ENCODE results near the gene CLSTN1.

CLSTN1 gene

GRCh38 chr1:9735800-9736199, 88.0 kb downstream of the CLSTN1 start:
- Mint-ChIP-seq H3K36me3 (ENCODE audit: low read depth) (peaks cover 86% of the 10 kb centered on the region), H3K27ac (no peak overlapping the region), H3K4me1 (no peaks in the 10 kb centered on the region), H3K9me3 (no peaks in the 10 kb centered on the region), H3K4me3 (no peak overlapping the region), H3K27me3 (ENCODE audit: low read depth) (no peaks in the 10 kb centered on the region)
- TF ChIP-seq, protein P1, sequence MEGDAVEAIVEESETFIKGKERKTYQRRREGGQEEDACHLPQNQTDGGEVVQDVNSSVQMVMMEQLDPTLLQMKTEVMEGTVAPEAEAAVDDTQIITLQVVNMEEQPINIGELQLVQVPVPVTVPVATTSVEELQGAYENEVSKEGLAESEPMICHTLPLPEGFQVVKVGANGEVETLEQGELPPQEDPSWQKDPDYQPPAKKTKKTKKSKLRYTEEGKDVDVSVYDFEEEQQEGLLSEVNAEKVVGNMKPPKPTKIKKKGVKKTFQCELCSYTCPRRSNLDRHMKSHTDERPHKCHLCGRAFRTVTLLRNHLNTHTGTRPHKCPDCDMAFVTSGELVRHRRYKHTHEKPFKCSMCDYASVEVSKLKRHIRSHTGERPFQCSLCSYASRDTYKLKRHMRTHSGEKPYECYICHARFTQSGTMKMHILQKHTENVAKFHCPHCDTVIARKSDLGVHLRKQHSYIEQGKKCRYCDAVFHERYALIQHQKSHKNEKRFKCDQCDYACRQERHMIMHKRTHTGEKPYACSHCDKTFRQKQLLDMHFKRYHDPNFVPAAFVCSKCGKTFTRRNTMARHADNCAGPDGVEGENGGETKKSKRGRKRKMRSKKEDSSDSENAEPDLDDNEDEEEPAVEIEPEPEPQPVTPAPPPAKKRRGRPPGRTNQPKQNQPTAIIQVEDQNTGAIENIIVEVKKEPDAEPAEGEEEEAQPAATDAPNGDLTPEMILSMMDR (IDR thresholded peaks at IDR 0.05; ENCODE audit: unreplicated experiment in 3 of 3), result no peak

DNA sequence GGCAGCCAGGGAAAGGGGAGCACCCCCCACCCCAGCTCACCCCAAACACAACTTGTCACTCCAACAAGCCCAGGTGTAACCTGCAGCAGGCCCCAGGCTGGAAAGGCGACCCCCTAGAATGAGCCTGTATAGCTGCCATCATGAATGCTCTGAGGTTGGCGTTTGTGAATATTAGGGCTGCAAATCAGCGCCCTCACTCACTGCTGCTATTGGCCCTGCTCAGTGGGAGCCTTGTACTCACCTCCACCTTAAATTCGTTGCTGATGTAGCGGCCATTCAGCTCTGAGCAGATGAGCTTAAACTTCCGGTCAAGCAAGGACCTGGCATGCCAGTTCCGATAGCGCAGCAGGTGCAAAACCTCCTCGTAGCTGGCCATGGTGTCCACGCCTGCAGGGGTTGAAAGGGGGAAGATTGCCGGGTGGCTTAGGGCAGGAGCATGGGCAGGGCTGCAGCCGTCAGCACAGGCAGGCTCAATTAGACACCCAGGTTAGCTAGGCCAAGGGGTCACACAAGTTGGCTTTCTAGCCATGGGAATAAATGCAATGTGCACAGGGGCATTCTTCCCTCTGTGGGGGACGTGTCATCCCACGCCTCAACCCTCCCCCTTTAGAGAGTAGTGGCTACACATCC, 90.5 kb downstream of the CLSTN1 start:
- Mint-ChIP-seq H3K4me3 (no peak overlapping the region), H3K9me3 (no peaks in the 10 kb centered on the region), H3K4me1 (no peaks in the 10 kb centered on the region), H3K27ac (no peak overlapping the region), H3K27me3 (ENCODE audit: low read depth) (no peaks in the 10 kb centered on the region), H3K36me3 (ENCODE audit: low read depth) (peaks cover 91% of the 10 kb centered on the region)
- TF ChIP-seq, protein P1 (IDR thresholded peaks at IDR 0.05; ENCODE audit: unreplicated experiment in 3 of 3), result no peak

GRCh38 chr1:9732123-9732971, 91.4 kb downstream of the CLSTN1 start:
- Mint-ChIP-seq H3K36me3 (ENCODE audit: low read depth) (peaks cover 88% of the 10 kb centered on the region), H3K27ac (no peak overlapping the region), H3K4me1 (no peaks in the 10 kb centered on the region), H3K9me3 (no peaks in the 10 kb centered on the region), H3K27me3 (ENCODE audit: low read depth) (no peaks in the 10 kb centered on the region), H3K4me3 (no peak overlapping the region)
- TF ChIP-seq, protein P1 (IDR thresholded peaks at IDR 0.05; ENCODE audit: unreplicated experiment in 3 of 3), result no peak

DNA sequence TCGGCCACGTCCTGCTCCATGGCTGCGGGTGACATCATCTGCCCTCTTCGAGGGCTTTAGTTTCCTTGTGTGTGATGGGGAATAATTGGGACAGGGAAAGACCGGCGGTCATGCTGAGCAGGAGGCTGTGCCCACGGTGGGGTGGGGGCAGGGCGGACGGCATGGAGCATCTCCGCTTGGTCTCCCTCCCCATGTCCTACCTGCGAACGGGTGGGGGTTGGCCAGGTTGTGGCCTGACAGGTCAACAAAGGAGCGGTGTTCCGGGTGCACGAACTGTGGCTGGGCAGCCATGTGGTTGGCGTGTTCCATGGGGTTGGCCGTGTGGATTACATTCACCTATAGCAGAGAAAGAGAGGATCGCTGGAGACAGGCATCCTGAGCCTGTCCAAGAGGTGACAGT, 92.2 kb downstream of the CLSTN1 start:
- Mint-ChIP-seq H3K9me3 (no peaks in the 10 kb centered on the region), H3K4me3 (no peak overlapping the region), H3K27ac (no peak overlapping the region), H3K4me1 (no peaks in the 10 kb centered on the region), H3K36me3 (ENCODE audit: low read depth) (peaks cover 85% of the 10 kb centered on the region), H3K27me3 (ENCODE audit: low read depth) (no peaks in the 10 kb centered on the region)
- TF ChIP-seq, protein P1 (IDR thresholded peaks at IDR 0.05; ENCODE audit: unreplicated experiment in 3 of 3), result no peak

- H3K27me3 Mint-ChIP-seq (ENCODE audit: low read depth), result no peaks in the 10 kb centered on the region
- TF ChIP-seq, protein P1 (IDR thresholded peaks at IDR 0.05; ENCODE audit: unreplicated experiment in 3 of 3), result no peak
- H3K27ac Mint-ChIP-seq, result no peak overlapping the region
- H3K9me3 Mint-ChIP-seq, result no peaks in the 10 kb centered on the region
- peaks cover 81% of the 10 kb centered on the region for H3K36me3 Mint-ChIP-seq (ENCODE audit: low read depth)
- H3K4me3 Mint-ChIP-seq, result no peak overlapping the region
- no peaks in the 10 kb centered on the region for H3K4me1 Mint-ChIP-seq
These were observed 92.7 kb downstream of the CLSTN1 start for GRCh38 chr1:9731051-9731537.
